ENCODE results near the gene BZW1.

Gene BZW1

GRCh38 chr2:200821686-200822245 lies 10.1 kb downstream of the BZW1 start:
- H3K36me3 ChIP-seq (ENCODE audit: insufficient read depth, low read length), result peaks cover 58% of the 10 kb centered on the region
- H3K9ac ChIP-seq (ENCODE audit: low read depth, low read length), result no peak overlapping the region

GRCh38 chr2:200828104-200828503 lies 16.4 kb downstream of the BZW1 start:
- Histone ChIP-seq H3K4me2 (ENCODE audit: insufficient read depth, low read length) (no peak overlapping the region), H3K27ac (ENCODE audit: low read length) (no peak overlapping the region), H3K4me1 (ENCODE audit: insufficient read depth, low read length) (no peaks in the 10 kb centered on the region), H4K20me1 (ENCODE audit: insufficient read depth, low read length) (no peaks in the 10 kb centered on the region), H3K27me3 (ENCODE audit: insufficient read depth, low read length, poor library complexity) (no peaks in the 10 kb centered on the region), H3K4me3 (ENCODE audit: low read depth in 1 of 2, low read length in 2 of 2) (no peak overlapping the region), H3K9me3 (ENCODE audit: insufficient read depth, low read length, severe bottlenecking) (no peaks in the 10 kb centered on the region), H3K9ac (ENCODE audit: low read depth, low read length) (no peak overlapping the region), H2AFZ (ENCODE audit: low read depth, low read length) (no peak overlapping the region), H3K79me2 (ENCODE audit: insufficient read depth, low read length) (no peaks in the 10 kb centered on the region), H3K36me3 (ENCODE audit: insufficient read depth, low read length) (peaks cover 6% of the 10 kb centered on the region; the same call in 1 of the 2 replicates)
- TF ChIP-seq EZH2 (IDR thresholded peaks at IDR 0.05; ENCODE audit: borderline replicate concordance, low read depth, low read length, severe bottlenecking) (no peak), CTCF (IDR thresholded peaks at IDR 0.05; ENCODE audit: borderline replicate concordance, extremely low read depth, low read length, poor library complexity, severe bottlenecking) (no peak)
- peak; percentile 47 for ATAC-seq (ENCODE audit: insufficient read depth, low read depth)
- no peak for DNase-seq

More at GRCh38 chr2:200821686-200822245, 10.1 kb downstream of the BZW1 start:
- H2AFZ ChIP-seq (ENCODE audit: low read depth, low read length), result no peak overlapping the region
- no peak for DNase-seq
- H3K4me2 ChIP-seq (ENCODE audit: insufficient read depth, low read length), result no peak overlapping the region
- H3K27ac ChIP-seq (ENCODE audit: low read length), result no peak overlapping the region
- no peak for ATAC-seq (ENCODE audit: insufficient read depth, low read depth)
- H3K9me3 ChIP-seq (ENCODE audit: insufficient read depth, low read length, severe bottlenecking), result no peaks in the 10 kb centered on the region
- peaks cover 2% of the 10 kb centered on the region; the same call in 1 of the 2 replicates for H3K79me2 ChIP-seq (ENCODE audit: insufficient read depth, low read length)
- H3K27me3 ChIP-seq (ENCODE audit: insufficient read depth, low read length, poor library complexity), result no peaks in the 10 kb centered on the region
- H4K20me1 ChIP-seq (ENCODE audit: insufficient read depth, low read length), result peaks cover 9% of the 10 kb centered on the region; the same call in 1 of the 2 replicates
- no peak overlapping the region for H3K4me3 ChIP-seq (ENCODE audit: low read depth in 1 of 2, low read length in 2 of 2)
- TF ChIP-seq CTCF (IDR thresholded peaks at IDR 0.05; ENCODE audit: borderline replicate concordance, extremely low read depth, low read length, poor library complexity, severe bottlenecking) (no peak), EZH2 (IDR thresholded peaks at IDR 0.05; ENCODE audit: borderline replicate concordance, low read depth, low read length, severe bottlenecking) (no peak)
- H3K4me1 ChIP-seq (ENCODE audit: insufficient read depth, low read length), result no peaks in the 10 kb centered on the region

GRCh38 chr2:200828572-200829257 lies 17.0 kb downstream of the BZW1 start:
- Histone ChIP-seq H2AFZ (ENCODE audit: low read depth, low read length) (no peak overlapping the region), H4K20me1 (ENCODE audit: insufficient read depth, low read length) (no peaks in the 10 kb centered on the region), H3K9me3 (ENCODE audit: insufficient read depth, low read length, severe bottlenecking) (no peaks in the 10 kb centered on the region), H3K79me2 (ENCODE audit: insufficient read depth, low read length) (no peaks in the 10 kb centered on the region), H3K9ac (ENCODE audit: low read depth, low read length) (no peak overlapping the region), H3K36me3 (ENCODE audit: insufficient read depth, low read length) (peaks cover 5% of the 10 kb centered on the region; the same call in 1 of the 2 replicates), H3K4me2 (ENCODE audit: insufficient read depth, low read length) (no peak overlapping the region), H3K27ac (ENCODE audit: low read length) (no peak overlapping the region), H3K27me3 (ENCODE audit: insufficient read depth, low read length, poor library complexity) (no peaks in the 10 kb centered on the region), H3K4me1 (ENCODE audit: insufficient read depth, low read length) (no peaks in the 10 kb centered on the region), H3K4me3 (ENCODE audit: low read depth in 1 of 2, low read length in 2 of 2) (no peak overlapping the region)
- TF ChIP-seq EZH2 (IDR thresholded peaks at IDR 0.05; ENCODE audit: borderline replicate concordance, low read depth, low read length, severe bottlenecking) (no peak), CTCF (IDR thresholded peaks at IDR 0.05; ENCODE audit: borderline replicate concordance, extremely low read depth, low read length, poor library complexity, severe bottlenecking) (no peak)
- 0 out of 3 replicates have a peak, but pooled peaks have one; percentile 4 for ATAC-seq (ENCODE audit: insufficient read depth, low read depth)
- DNase-seq, result no peak
